GM23338 (cell line): ENCODE data around the gene CD3D. TPM values are rescaled to one million over a fixed set of nuclear protein-coding genes. Genes with fewer than 3 reads are reported as not detected.

ENCODE experiments used
- ATAC-seq: fragments of 200-7000 bp; cut with Tn5 transposase; 3 replicates; pipeline ENCODE4 v1.9.1; 2020
- DNase-seq: peaks from one replicate; pipeline ENCODE4 v3.0.0-alpha.2; 2015; ENCODE audit warnings: low spot score
- H2AFZ ChIP-seq: fragments of 200-600 bp; sonication (generic); 2 replicates; pipeline ENCODE4 v1.8.0; 2016; ENCODE audit warnings: antibody characterized with exemption, mild to moderate bottlenecking, moderate library complexity
- H3F3A ChIP-seq: fragments of 200-600 bp; sonication (generic); replicated peaks from 2 replicates; pipeline ENCODE4 v1.8.0; 2017; ENCODE audit warnings: antibody characterized with exemption, mixed run types, low read depth
- H3K27ac ChIP-seq: fragments of 200-600 bp; sonication (generic); 2 replicates; pipeline ENCODE4 v1.6.1; 2016; ENCODE audit warnings: low read depth
- H3K27me3 ChIP-seq: fragments of 200-600 bp; sonication (generic); 2 replicates; pipeline ENCODE4 v1.8.0; 2016; ENCODE audit warnings: mild to moderate bottlenecking, mixed run types, moderate library complexity; ENCODE audit not compliant: insufficient read depth
- H3K36me3 ChIP-seq: fragments of 200-600 bp; sonication (generic); 2 replicates; pipeline ENCODE4 v1.8.0; 2016; ENCODE audit warnings: mild to moderate bottlenecking; ENCODE audit not compliant: insufficient read depth
- H3K4me1 ChIP-seq: fragments of 200-600 bp; sonication (generic); 2 replicates; pipeline ENCODE4 v1.8.0; 2016; ENCODE audit warnings: mild to moderate bottlenecking, moderate library complexity; ENCODE audit not compliant: insufficient read depth
- H3K4me2 ChIP-seq: fragments of 200-600 bp; sonication (generic); 2 replicates; pipeline ENCODE4 v1.7.1; 2017; ENCODE audit warnings: mixed run types
- H3K4me3 ChIP-seq: fragments of 200-600 bp; sonication (generic); 2 replicates; pipeline ENCODE4 v1.6.1; 2016; ENCODE audit warnings: mixed run types
- H3K79me2 ChIP-seq: fragments of 200-600 bp; sonication (generic); replicated peaks from 2 replicates; pipeline ENCODE4 v1.8.0; 2017; ENCODE audit warnings: mild to moderate bottlenecking; ENCODE audit not compliant: insufficient read depth
- H3K9me2 ChIP-seq: fragments of 200-600 bp; sonication (generic); 2 replicates; pipeline ENCODE4 v1.8.0; 2017; ENCODE audit not compliant: insufficient read depth
- H4K20me1 ChIP-seq: fragments of 200-600 bp; sonication (generic); replicated peaks from 2 replicates; pipeline ENCODE4 v1.8.0; 2017; ENCODE audit warnings: mild to moderate bottlenecking; ENCODE audit not compliant: insufficient read depth
- H3K27ac Mint-ChIP-seq: 2 replicates; pipeline ENCODE4 v1.8.0; 2020; ENCODE audit warnings: inconsistent platforms, mild to moderate bottlenecking, moderate library complexity, mixed read lengths
- H3K27me3 Mint-ChIP-seq: 3 replicates; pipeline ENCODE4 v1.8.0; 2022; ENCODE audit warnings: low read depth, mild to moderate bottlenecking, moderate library complexity, mixed read lengths, inconsistent platforms; ENCODE audit not compliant: insufficient read depth, poor library complexity
- H3K36me3 Mint-ChIP-seq: 3 replicates; pipeline ENCODE4 v1.8.0; 2021; ENCODE audit warnings: low read depth, mild to moderate bottlenecking, inconsistent platforms, moderate library complexity, mixed read lengths
- H3K4me1 Mint-ChIP-seq: 3 replicates; pipeline ENCODE4 v1.8.0; 2020; ENCODE audit warnings: mild to moderate bottlenecking, inconsistent platforms, mixed read lengths
- H3K4me3 Mint-ChIP-seq: 3 replicates; pipeline ENCODE4 v1.8.0; 2021; ENCODE audit warnings: moderate library complexity, mild to moderate bottlenecking, inconsistent platforms, mixed read lengths
- H3K9me3 Mint-ChIP-seq: 3 replicates; pipeline ENCODE4 v1.8.0; 2020; ENCODE audit warnings: moderate library complexity, mild to moderate bottlenecking, inconsistent platforms, mixed read lengths
- EZH2 ChIP-seq: fragments of 200-600 bp; sonication (generic); IDR thresholded peaks from one replicate; pipeline ENCODE4 v1.8.0; 2017; ENCODE audit warnings: antibody characterized with exemption, mild to moderate bottlenecking, low read depth; ENCODE audit not compliant: unreplicated experiment
- EZH2phosphoT487 ChIP-seq: fragments of 200-600 bp; sonication (generic); IDR thresholded peaks from one replicate; pipeline ENCODE4 v1.8.1; 2018; ENCODE audit warnings: antibody characterized with exemption; ENCODE audit not compliant: unreplicated experiment
- JUNB ChIP-seq: IDR thresholded peaks from one replicate; pipeline ENCODE4 v1.6.1; 2016; ENCODE audit warnings: antibody characterized with exemption; ENCODE audit not compliant: unreplicated experiment
- POLR2AphosphoS5 ChIP-seq: IDR thresholded peaks from 2 replicates; pipeline ENCODE4 v1.6.1; 2016; ENCODE audit warnings: antibody characterized with exemption, low read depth
- STAT1 ChIP-seq: IDR thresholded peaks from one replicate; pipeline ENCODE4 v1.6.1; 2016; ENCODE audit warnings: antibody characterized with exemption; ENCODE audit not compliant: unreplicated experiment
- ZNF114 ChIP-seq: fragments of 250-450 bp; sonication (Bioruptor Pico); IDR thresholded peaks from 2 replicates; pipeline ENCODE4 v1.5.0; 2020; ENCODE audit warnings: mild to moderate bottlenecking, moderate library complexity
- ZNF331 ChIP-seq: fragments of 250-450 bp; sonication (Bioruptor Pico); IDR thresholded peaks from 2 replicates; pipeline ENCODE4 v1.5.0; 2020; ENCODE audit warnings: low read depth, mild to moderate bottlenecking, moderate library complexity
- polyA plus RNA-seq: library from polyadenylated mRNA; unstranded; fragments of >200 nt; fragmentation: Nextera tagmentation; extraction: Ambion mirVana; gene quantifications from 2 replicates; pipeline ENCODE4 v1.2.1, GENCODE V29; 2016
- total RNA-seq: library from RNA; depleted of rRNA; stranded (reverse); fragments of >200 nt; shearing (Covaris generic); gene quantifications from 2 replicates; pipeline ENCODE4 v1.2.3, GENCODE V29; 2014
- TF ChIP-seq, protein P1 (sequence below): fragments of 250-450 bp; sonication (Bioruptor Pico); IDR thresholded peaks from 2 replicates; pipeline ENCODE4 v1.5.0; 2020; ENCODE audit warnings: mild to moderate bottlenecking, moderate library complexity
- TF ChIP-seq, protein P2 (sequence below), 2 experiments: fragments of 200-600 bp in 1 of 2; sonication (generic) in 1 of 2; conservative IDR thresholded peaks; 2 replicates each; pipeline versions ENCODE4 v1.5.1 to v1.6.1; 2016 to 2017; ENCODE audit warnings: antibody characterized with exemption in 2 of 2, low read depth in 2 of 2, mild to moderate bottlenecking in 2 of 2, moderate library complexity in 1 of 2
- TF ChIP-seq, protein P3 (sequence below): IDR thresholded peaks from 2 replicates; pipeline ENCODE4 v1.6.1; 2016; ENCODE audit warnings: antibody characterized with exemption

CD3D gene
- total and polyA plus RNA-seq, 2 experiments from 2014 or later: not detected

DNA sequence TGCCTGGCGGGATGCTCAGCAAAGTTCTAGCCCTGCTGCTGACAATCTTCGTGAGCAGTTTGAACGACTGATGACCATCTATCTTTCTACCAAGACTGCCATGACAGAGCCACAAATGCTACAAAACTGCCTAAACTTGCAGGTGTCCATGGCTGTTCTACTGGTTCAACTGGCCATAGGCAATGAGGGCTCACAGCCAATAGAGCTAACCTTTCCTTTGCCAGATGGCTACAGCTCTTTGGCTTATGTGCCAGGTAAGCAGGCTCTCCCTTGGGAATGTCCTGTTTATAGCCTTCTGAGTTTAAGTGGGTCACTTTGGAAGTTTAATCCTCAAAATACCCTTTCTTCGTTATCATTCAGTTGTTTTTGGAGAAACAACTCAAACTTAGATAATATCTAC, 37.0 kb upstream of the CD3D start:
- Histone ChIP-seq H3K4me2 (no peak overlapping the region), H3K9me2 (no peaks in the 10 kb centered on the region), H3K27ac (no peak overlapping the region), H3K36me3 (peaks cover 40% of the 10 kb centered on the region), H3K79me2 (no peaks in the 10 kb centered on the region), H3K4me1 (no peaks in the 10 kb centered on the region), H4K20me1 (peaks cover 7% of the 10 kb centered on the region; the same call in 1 of the 2 replicates), H3F3A (no peaks in the 10 kb centered on the region), H3K27me3 (no peaks in the 10 kb centered on the region), H3K4me3 (no peak overlapping the region), H2AFZ (no peak overlapping the region)
- TF ChIP-seq JUNB (no peak), ZNF114 (CRISPR knock-in tag) (no peak), POLR2AphosphoS5 (no peak)
- TF ChIP-seq, protein P1, sequence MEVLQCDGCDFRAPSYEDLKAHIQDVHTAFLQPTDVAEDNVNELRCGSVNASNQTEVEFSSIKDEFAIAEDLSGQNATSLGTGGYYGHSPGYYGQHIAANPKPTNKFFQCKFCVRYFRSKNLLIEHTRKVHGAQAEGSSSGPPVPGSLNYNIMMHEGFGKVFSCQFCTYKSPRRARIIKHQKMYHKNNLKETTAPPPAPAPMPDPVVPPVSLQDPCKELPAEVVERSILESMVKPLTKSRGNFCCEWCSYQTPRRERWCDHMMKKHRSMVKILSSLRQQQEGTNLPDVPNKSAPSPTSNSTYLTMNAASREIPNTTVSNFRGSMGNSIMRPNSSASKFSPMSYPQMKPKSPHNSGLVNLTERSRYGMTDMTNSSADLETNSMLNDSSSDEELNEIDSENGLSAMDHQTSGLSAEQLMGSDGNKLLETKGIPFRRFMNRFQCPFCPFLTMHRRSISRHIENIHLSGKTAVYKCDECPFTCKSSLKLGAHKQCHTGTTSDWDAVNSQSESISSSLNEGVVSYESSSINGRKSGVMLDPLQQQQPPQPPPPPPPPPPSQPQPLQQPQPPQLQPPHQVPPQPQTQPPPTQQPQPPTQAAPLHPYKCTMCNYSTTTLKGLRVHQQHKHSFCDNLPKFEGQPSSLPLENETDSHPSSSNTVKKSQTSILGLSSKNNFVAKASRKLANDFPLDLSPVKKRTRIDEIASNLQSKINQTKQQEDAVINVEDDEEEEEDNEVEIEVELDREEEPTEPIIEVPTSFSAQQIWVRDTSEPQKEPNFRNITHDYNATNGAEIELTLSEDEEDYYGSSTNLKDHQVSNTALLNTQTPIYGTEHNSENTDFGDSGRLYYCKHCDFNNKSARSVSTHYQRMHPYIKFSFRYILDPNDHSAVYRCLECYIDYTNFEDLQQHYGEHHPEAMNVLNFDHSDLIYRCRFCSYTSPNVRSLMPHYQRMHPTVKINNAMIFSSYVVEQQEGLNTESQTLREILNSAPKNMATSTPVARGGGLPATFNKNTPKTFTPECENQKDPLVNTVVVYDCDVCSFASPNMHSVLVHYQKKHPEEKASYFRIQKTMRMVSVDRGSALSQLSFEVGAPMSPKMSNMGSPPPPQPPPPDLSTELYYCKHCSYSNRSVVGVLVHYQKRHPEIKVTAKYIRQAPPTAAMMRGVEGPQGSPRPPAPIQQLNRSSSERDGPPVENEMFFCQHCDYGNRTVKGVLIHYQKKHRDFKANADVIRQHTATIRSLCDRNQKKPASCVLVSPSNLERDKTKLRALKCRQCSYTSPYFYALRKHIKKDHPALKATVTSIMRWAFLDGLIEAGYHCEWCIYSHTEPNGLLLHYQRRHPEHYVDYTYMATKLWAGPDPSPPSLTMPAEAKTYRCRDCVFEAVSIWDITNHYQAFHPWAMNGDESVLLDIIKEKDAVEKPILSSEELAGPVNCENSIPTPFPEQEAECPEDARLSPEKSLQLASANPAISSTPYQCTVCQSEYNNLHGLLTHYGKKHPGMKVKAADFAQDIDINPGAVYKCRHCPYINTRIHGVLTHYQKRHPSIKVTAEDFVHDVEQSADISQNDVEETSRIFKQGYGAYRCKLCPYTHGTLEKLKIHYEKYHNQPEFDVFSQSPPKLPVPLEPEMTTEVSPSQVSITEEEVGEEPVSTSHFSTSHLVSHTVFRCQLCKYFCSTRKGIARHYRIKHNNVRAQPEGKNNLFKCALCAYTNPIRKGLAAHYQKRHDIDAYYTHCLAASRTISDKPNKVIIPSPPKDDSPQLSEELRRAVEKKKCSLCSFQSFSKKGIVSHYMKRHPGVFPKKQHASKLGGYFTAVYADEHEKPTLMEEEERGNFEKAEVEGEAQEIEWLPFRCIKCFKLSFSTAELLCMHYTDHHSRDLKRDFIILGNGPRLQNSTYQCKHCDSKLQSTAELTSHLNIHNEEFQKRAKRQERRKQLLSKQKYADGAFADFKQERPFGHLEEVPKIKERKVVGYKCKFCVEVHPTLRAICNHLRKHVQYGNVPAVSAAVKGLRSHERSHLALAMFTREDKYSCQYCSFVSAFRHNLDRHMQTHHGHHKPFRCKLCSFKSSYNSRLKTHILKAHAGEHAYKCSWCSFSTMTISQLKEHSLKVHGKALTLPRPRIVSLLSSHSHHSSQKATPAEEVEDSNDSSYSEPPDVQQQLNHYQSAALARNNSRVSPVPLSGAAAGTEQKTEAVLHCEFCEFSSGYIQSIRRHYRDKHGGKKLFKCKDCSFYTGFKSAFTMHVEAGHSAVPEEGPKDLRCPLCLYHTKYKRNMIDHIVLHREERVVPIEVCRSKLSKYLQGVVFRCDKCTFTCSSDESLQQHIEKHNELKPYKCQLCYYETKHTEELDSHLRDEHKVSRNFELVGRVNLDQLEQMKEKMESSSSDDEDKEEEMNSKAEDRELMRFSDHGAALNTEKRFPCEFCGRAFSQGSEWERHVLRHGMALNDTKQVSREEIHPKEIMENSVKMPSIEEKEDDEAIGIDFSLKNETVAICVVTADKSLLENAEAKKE (CRISPR knock-in tag): no peak
- no peaks in the 10 kb centered on the region for H3K27me3 Mint-ChIP-seq
- no peak overlapping the region for H3K4me3 Mint-ChIP-seq
- H3K27ac Mint-ChIP-seq: no peak overlapping the region
- no peaks in the 10 kb centered on the region for H3K4me1 Mint-ChIP-seq
- ATAC-seq: no peak
- peaks cover 61% of the 10 kb centered on the region for H3K36me3 Mint-ChIP-seq
- H3K9me3 Mint-ChIP-seq: no peaks in the 10 kb centered on the region
- DNase-seq: no peak

DNA sequence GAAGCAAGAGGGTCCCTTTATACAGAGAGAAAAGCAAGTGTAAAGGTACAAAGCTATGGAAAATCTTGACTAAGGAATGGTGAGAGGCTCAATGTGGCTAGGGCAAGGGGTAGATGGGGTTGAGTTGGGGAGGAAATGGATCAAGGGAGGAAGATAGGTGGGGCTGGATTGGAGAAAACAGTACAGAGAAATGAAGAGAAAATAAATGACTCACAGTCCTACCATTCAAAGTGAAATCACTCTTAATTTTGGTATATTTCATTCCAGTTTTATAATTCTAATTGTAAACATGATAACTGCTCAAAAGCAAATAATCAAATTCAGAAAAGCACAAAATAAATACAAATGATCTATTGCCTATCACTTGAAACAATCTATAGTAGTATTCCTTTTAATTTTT, 33.5 kb upstream of the CD3D start:
- H3K79me2 ChIP-seq: no peaks in the 10 kb centered on the region
- no peaks in the 10 kb centered on the region for H3K9me3 Mint-ChIP-seq
- ATAC-seq (no peak), DNase-seq (no peak)
- H3K27ac ChIP-seq: no peak overlapping the region
- H3K4me3 ChIP-seq: no peak overlapping the region
- peaks cover 66% of the 10 kb centered on the region for H3K36me3 Mint-ChIP-seq
- H4K20me1 ChIP-seq: peaks cover 7% of the 10 kb centered on the region; the same call in 1 of the 2 replicates
- no peaks in the 10 kb centered on the region for H3K9me2 ChIP-seq
- no peaks in the 10 kb centered on the region for H3K27me3 Mint-ChIP-seq
- no peak overlapping the region for H2AFZ ChIP-seq
- H3K4me3 Mint-ChIP-seq: no peak overlapping the region
- H3K36me3 ChIP-seq: peaks cover 39% of the 10 kb centered on the region
- no peak overlapping the region for H3K27ac Mint-ChIP-seq
- no peak overlapping the region for H3K4me2 ChIP-seq
- no peaks in the 10 kb centered on the region for H3K27me3 ChIP-seq
- no peaks in the 10 kb centered on the region for H3K4me1 ChIP-seq
- no peaks in the 10 kb centered on the region for H3K4me1 Mint-ChIP-seq
- no peaks in the 10 kb centered on the region for H3F3A ChIP-seq
- TF ChIP-seq ZNF331 (CRISPR knock-in tag) (no peak), ZNF114 (CRISPR knock-in tag) (no peak), STAT1 (no peak), POLR2AphosphoS5 (no peak), EZH2 (no peak), EZH2phosphoT487 (no peak)
- TF ChIP-seq, protein P2, sequence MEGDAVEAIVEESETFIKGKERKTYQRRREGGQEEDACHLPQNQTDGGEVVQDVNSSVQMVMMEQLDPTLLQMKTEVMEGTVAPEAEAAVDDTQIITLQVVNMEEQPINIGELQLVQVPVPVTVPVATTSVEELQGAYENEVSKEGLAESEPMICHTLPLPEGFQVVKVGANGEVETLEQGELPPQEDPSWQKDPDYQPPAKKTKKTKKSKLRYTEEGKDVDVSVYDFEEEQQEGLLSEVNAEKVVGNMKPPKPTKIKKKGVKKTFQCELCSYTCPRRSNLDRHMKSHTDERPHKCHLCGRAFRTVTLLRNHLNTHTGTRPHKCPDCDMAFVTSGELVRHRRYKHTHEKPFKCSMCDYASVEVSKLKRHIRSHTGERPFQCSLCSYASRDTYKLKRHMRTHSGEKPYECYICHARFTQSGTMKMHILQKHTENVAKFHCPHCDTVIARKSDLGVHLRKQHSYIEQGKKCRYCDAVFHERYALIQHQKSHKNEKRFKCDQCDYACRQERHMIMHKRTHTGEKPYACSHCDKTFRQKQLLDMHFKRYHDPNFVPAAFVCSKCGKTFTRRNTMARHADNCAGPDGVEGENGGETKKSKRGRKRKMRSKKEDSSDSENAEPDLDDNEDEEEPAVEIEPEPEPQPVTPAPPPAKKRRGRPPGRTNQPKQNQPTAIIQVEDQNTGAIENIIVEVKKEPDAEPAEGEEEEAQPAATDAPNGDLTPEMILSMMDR (conservative IDR thresholded peaks at IDR 0.05; ENCODE audit: low read depth in 2 of 2): no peak
- TF ChIP-seq, protein P3, sequence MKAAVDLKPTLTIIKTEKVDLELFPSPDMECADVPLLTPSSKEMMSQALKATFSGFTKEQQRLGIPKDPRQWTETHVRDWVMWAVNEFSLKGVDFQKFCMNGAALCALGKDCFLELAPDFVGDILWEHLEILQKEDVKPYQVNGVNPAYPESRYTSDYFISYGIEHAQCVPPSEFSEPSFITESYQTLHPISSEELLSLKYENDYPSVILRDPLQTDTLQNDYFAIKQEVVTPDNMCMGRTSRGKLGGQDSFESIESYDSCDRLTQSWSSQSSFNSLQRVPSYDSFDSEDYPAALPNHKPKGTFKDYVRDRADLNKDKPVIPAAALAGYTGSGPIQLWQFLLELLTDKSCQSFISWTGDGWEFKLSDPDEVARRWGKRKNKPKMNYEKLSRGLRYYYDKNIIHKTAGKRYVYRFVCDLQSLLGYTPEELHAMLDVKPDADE: no peak
